ENCODE results near the gene NHLRC2. TPM values are rescaled to one million over a fixed set of nuclear protein-coding genes. Genes with fewer than 3 reads are reported as not detected.
A peak's percentile ranks its signal among the peaks of the same experiment; 100 is the strongest.

NHLRC2 gene
- total RNA-seq, 6 experiments from 2014 or later = 14.5 to 28.4 (median 23.0) TPM

GRCh38 chr10:113959383-113959760 lies 104.9 kb downstream of the NHLRC2 start:
- WGBS (ENCODE audit: insufficient coverage, low coverage, low lambda C conversion rate, missing lambda C conversion rate) = 67% methylated on average over 4 of the region's 6 CpGs
- H3K9me3 ChIP-seq = no peaks in the 10 kb centered on the region
- ATAC-seq (peak in 3 of 4 donors; percentile 14 to 72 (median 33)), DNase-seq (peak in 2 of 3 donors; percentile 56 to 60)
- TF ChIP-seq, protein P1, sequence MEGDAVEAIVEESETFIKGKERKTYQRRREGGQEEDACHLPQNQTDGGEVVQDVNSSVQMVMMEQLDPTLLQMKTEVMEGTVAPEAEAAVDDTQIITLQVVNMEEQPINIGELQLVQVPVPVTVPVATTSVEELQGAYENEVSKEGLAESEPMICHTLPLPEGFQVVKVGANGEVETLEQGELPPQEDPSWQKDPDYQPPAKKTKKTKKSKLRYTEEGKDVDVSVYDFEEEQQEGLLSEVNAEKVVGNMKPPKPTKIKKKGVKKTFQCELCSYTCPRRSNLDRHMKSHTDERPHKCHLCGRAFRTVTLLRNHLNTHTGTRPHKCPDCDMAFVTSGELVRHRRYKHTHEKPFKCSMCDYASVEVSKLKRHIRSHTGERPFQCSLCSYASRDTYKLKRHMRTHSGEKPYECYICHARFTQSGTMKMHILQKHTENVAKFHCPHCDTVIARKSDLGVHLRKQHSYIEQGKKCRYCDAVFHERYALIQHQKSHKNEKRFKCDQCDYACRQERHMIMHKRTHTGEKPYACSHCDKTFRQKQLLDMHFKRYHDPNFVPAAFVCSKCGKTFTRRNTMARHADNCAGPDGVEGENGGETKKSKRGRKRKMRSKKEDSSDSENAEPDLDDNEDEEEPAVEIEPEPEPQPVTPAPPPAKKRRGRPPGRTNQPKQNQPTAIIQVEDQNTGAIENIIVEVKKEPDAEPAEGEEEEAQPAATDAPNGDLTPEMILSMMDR (IDR thresholded peaks at IDR 0.05) = no peak
- TF ChIP-seq POLR2A (IDR thresholded peaks at IDR 0.05) = no peak
- intact Hi-C loops (cut with DNase I) = no loop called here
- no peaks in the 10 kb centered on the region for H3K27me3 ChIP-seq
- peaks cover 0 to 35% (median 14%) of the 10 kb centered on the region in 4 donors for H3K4me1 ChIP-seq
- no peak overlapping the region for H3K4me3 ChIP-seq
- no peaks in the 10 kb centered on the region for H3K36me3 ChIP-seq
- H3K27ac ChIP-seq = peak overlapping the region; percentile 70 to 84 (median 77)

DNA sequence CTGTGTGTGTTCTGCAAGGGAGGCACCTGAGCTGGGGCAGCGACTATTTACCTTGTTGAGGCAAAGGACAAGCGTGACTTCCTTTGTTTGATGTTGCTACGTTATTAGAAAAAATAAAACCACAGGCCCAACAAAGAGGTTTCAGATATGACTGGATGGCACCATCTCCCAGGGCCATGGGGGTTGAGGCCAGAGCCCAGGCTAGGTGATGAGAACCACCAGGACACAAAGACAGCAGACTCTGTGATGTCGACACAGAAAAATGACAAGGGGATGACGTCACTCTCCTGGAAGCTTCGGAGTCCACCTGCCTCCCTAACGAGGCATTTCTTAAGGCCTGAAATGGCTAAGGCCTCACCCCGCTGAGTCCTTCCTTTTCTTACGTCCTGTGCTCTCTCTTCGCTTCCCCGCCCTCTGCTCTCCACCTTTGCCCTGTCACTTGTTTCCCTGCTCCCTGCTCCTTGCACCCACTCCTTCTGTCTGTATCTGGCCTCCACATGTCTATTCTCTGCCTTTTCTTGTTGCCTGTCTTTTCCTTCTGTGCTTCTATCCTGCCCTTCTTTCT lies 106.2 kb downstream of the NHLRC2 start:
- Histone ChIP-seq H3K27ac (peak overlapping the region in 1 of 3 donors; percentile 84), H3K4me1 (peaks cover 0 to 46% (median 19%) of the 10 kb centered on the region in 4 donors), H3K27me3 (no peaks in the 10 kb centered on the region), H3K4me3 (no peak overlapping the region), H3K36me3 (no peaks in the 10 kb centered on the region), H3K9me3 (no peaks in the 10 kb centered on the region)
- intact Hi-C loops (cut with DNase I) = no loop called here
- DNase-seq (no peak), ATAC-seq (no peak)
- WGBS (ENCODE audit: insufficient coverage, low coverage, low lambda C conversion rate, missing lambda C conversion rate) = 58% methylated on average over 7 of the region's 11 CpGs
- no peak for TF ChIP-seq POLR2A (IDR thresholded peaks at IDR 0.05)
- TF ChIP-seq, protein P1 (IDR thresholded peaks at IDR 0.05) = no peak

GRCh38 chr10:113961182-113962031 lies 106.9 kb downstream of the NHLRC2 start:
- H3K36me3 ChIP-seq = no peaks in the 10 kb centered on the region
- no peak for ATAC-seq
- H3K27me3 ChIP-seq = no peaks in the 10 kb centered on the region
- H3K27ac ChIP-seq = no peak overlapping the region
- DNase-seq = no peak
- intact Hi-C loops (cut with DNase I) = no loop called here
- 69% methylated on average over 12 of the region's 14 CpGs for WGBS (ENCODE audit: insufficient coverage, low coverage, low lambda C conversion rate, missing lambda C conversion rate)
- peaks cover 0 to 53% (median 22%) of the 10 kb centered on the region in 4 donors for H3K4me1 ChIP-seq
- no peaks in the 10 kb centered on the region for H3K9me3 ChIP-seq
- H3K4me3 ChIP-seq = no peak overlapping the region
- TF ChIP-seq POLR2A (IDR thresholded peaks at IDR 0.05) = no peak
- TF ChIP-seq, protein P1 (IDR thresholded peaks at IDR 0.05) = no peak

DNA sequence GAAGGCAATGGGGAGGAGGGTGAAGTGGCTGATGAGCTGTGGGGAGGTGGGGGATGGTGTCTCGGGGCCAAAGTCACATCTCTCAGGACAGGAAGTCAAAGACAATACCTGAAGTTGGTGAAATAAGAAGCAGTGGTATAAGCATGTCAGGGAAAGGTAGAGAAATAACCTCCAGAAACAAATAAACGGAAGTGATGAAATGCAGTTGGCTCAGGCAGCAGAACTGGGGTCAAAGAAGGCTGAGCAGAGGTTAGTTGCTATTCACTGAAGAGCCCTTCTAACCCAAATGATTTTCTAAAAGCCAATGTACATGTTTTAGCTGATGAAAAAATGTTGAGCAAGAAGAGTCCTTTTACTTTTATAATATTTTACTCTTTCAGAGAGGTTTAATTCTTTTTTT lies 110.6 kb downstream of the NHLRC2 start:
- H3K27ac ChIP-seq = peak overlapping the region in 2 of 3 donors; percentile 10 to 61
- 10% methylated on average over 2 of the region's 2 CpGs for WGBS (ENCODE audit: insufficient coverage, low coverage, low lambda C conversion rate, missing lambda C conversion rate)
- H3K4me3 ChIP-seq = no peak overlapping the region
- no peaks in the 10 kb centered on the region for H3K27me3 ChIP-seq
- intact Hi-C loops (cut with DNase I) = no loop called here
- no peak for DNase-seq
- H3K36me3 ChIP-seq = no peaks in the 10 kb centered on the region
- H3K4me1 ChIP-seq = peaks cover 0 to 32% (median 12%) of the 10 kb centered on the region in 4 donors
- H3K9me3 ChIP-seq = no peaks in the 10 kb centered on the region
- TF ChIP-seq POLR2A (IDR thresholded peaks at IDR 0.05) = no peak
- TF ChIP-seq, protein P1 (IDR thresholded peaks at IDR 0.05) = no peak
- peak; percentile 84 to 86 (median 85) for ATAC-seq
